HG02759 (cell line): ENCODE results near the gene NXT1.

Experiments used
- ATAC-seq: cut with Tn5 transposase; IDR thresholded peaks from one replicate; pipeline ENCODE4 v1.9.1; 2021; ENCODE audit warnings: mild to moderate bottlenecking, moderate library complexity; ENCODE audit not compliant: unreplicated experiment

NXT1 gene

DNA sequence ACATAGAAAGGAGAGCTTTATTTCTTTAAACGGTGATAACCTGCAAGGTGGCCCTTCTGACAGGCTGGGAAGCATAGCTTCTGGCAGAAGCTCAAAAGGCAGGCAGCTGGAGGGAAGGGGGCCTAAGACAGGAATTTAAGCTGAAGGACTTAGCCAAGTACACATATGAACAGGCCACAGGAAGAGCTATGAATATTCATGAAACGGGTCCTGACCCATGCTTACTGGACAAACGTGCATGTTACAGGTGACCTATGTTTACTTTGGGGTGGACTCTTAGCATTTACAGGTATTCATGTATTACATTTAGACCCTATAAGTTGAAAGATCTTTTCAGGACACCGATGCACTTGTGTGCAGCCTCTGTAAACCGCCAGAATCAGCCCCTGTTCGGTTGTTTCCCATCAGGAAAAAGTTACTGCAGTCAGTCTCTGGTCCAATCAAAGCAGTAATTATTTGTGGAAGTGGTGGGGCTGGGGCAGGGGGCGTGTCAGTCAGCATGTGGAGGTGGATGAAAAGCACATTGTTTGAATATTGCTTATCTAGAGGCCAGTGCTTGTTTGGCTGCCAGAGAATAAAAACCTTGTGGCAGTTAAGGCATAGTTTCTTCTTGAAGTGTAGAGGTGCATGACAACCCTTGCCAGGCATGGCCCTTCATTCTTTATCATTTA, 8.5 kb downstream of the NXT1 start:
- ATAC-seq, result no peak

DNA sequence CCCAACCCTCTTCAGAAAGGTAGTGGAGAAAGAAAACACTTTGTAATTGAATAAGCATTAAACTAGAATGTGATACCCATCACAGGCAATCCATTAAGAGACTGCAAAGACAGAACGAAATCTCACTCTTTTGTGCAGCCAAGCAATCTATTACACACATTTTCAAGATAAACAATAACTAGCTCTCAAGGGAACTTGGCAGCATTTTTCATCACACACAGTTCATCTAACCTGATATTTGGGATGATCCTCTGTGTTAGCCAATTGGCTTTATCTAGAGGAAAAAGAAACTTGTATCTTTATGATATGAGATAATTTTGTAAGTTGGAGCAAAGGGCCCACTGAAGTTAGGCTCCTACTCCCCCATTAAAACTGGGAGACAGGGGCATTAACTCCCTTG, 9.9 kb downstream of the NXT1 start:
- ATAC-seq, result no peak

DNA sequence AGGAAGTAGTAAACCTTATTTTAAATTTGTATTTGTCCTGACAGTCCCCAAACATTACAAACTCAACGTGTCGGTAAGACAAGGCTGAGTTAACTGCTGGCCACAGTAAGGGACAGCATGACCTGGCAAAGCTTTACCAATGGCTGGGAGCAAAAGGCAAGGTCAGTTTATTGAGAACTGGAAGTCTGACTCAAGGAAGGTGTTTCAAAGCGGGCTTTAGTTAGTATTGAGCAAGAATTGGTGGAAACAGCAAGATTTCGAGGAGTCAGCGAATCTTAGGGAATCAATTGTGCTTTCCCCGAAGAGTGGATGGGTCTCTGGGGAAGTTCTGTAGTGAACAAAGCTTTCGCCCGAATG, 10.5 kb downstream of the NXT1 start:
- no peak for ATAC-seq

DNA sequence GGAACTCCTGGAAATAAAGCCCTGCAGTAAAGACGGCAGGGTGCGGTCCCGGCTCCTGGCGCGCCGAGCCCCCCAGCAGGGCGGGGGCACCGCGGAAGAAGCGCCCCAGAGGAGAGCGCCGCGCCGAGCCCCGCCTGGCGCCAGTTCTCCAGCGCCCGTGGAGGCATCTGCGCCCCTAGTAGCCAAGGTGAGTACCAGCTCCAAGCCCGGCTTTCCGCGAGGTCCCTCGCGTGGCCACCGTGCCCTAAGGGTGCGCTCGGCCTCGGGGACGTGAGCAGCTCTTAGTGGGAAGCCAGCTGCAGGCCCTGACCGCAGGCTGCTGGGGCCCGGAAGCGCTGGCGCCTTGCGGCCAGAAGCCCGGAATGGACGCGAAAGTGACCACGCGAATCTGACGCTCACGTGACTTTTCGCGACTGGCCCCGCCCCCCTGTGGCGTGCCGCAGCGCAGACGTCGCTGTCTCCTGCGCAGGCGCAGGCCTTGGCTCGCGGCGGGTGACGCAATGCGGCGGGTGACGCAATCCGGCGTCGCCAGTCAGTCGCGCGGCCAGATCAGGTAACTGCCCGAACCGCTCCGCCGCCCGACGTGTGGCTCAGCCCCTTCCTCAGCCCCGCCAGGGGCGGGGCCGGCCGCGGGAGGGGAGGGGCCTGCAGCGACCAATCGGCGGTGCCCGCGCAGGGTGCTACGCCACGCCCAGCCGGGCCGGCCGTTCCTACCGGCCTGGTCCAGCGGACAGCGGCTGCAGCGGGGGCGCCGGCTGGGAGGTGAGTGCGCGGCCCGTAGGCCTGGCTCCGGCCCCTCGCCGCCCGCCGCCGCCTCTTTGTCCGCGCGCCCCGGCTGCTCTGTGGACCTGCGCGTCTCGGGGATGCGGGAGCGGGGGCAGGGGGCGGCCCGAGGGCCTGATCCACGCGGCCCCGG, 11.1 kb downstream of the NXT1 start, which contains the start of gene GZF1:
Gene GZF1, plus strand, starts transcription at position 707 of the 916 bp plus-strand sequence. CDS start 2,202 bp downstream, outside the sequence.
- peak; percentile 73 for ATAC-seq

DNA sequence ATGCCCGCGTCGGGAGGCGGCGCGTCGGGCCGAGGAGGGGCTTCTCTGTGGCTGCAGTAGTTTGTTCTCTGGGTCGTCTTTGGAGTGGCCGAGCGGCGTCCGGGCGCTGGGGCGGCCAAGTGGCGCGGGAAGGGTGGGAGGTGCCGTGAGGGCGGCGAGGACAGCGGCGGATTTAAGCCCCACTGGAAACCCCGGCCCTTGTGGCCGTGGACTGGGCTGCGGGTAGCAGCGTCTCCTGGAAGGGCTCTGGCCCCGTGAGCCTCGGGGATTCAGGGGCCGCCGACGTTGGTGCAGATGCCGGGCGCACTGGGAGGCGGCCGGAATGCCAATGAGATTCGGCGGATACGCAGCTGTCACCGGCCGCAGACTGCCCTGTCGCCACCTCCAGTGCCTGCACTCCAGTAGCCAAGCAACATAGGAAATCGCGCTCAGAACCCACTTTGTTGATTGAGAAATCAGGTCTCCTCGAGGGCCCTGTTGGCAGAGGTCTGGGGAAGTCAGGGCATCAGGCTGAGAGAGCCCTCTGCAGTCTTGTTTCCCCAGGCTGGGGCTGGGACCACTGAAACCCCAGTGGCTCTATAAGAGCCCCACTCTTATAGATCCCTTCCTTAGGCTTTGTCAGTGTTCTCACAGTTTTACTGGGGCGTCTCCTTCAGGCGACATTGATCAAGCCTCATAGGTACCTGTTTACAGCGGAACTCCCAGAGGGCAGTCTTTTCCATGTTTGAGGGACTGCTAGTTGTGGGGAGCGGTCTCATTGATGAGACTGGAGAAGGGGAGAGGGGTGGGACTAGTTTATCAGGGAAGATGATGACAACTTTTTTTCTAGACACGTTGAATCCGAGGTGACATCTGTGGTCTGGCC, 12.0 kb downstream of the NXT1 start:
- peak; percentile 1 for ATAC-seq

DNA sequence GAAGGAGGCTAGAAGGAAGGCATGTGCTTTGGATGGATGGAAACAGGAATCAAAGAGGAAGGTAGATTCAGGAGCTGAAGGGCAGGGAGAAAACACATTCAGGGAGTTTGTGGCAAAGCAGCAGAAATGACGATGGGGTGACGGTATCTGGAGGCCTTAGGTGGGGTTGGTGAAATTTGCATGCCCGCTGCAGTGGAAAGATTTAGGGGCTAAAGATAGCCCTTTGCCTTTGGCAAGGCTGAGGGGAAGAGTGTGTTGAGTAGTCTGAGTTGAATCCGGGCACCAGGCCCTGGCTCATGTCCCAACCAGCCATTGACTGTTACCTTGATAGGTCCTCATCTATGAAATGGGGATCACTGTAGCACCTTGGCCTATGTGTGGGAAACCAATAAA, 12.7 kb downstream of the NXT1 start:
- no peak for ATAC-seq

DNA sequence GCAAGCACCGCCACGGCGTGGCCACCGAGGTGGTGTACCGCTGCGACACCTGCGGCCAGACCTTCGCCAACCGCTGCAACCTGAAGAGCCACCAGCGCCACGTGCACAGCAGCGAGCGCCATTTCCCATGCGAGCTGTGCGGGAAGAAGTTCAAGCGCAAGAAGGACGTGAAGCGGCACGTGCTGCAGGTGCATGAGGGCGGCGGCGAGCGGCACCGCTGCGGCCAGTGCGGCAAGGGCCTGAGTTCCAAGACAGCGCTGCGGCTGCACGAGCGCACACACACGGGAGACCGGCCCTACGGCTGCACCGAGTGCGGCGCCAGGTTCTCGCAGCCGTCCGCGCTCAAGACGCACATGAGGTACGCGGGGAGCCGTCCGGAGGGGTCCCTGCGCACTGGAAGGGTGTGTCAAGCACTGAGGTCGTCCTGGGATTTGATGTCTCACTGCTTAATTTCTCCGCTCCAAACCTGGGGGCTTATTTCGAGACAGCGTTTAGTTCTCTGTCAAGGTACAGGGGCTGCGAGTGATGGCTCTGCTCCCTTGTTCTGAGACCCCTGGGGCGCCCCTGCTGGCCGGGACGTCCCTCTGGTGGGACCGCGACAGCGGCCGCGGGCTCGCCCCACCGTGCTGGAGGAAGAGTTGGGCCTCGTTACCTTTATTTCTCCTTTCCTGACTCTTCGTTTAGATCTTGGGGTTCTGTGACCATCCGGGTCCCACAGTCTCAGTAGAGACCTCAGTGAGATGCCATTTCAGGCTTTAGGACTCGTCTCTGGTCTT, 15.0 kb downstream of the NXT1 start:
- ATAC-seq, result no peak

DNA sequence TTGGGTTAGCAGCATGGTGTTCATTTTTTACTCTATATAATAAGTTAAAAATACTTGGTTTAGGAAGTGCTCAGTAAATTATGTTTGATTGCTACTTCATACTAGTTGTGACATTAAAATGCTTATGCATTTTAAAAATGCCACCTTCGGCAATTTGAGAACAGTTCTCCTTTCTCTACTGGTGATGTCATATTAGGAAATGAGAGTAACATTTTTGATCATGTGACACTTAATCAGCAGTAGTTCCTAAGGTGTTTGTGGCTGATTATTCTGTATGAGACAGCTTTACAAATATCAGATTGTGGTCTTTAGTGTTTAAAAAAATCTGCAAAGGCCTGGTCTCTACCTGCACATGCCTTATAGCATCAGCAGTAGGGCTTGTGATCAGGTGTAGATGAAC, 15.8 kb downstream of the NXT1 start:
- ATAC-seq, result no peak

DNA sequence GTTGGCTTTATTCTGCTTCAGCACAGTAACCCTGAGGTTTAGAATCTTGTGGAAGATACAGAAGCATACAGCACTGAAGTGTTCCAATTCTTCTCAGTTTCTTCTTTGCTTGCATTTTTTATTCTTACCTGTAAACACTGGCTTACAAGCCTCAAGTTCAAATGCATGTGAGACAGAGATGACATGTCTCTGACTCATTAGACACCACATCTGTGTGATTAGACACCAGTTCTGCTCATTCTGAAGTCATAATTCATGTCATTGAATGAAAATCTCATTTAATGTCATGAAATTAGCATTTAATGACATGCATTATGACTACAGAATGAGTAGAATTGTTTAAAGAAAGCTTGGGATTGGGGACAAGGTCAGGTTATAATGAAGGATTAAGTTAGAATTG, 17.2 kb downstream of the NXT1 start:
- ATAC-seq, result no peak

DNA sequence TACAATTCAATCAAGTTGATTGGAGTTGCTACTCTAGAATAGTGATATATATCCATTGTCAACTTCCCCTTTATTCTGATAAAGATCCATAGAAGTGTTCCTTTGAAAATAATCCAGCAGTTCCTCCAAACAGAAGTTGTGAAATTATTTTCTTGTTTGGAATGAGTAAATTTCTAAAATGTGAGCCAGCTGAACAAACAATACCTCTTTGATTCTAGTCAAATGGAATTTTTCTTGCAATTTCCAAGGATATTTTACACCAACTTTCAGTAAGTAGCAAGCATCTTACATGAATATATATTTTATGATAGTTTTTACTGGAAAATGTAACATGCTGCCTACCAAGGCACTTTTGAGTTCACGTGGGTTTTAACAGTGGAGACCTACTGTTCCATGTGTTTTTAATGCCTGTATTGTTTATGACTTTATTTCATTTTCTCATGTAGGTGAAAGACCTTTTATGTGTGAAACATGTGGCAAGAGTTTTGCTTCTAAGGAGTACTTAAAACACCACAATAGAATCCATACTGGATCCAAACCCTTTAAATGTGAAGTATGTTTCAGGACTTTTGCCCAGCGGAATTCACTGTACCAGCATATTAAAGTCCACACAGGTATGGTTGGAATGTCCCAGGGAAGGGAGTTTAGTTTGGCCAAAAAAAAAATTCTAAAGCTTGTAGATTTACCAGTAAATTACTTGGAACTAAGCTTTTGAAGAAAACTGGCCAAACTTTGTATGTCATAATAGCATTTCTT, 17.9 kb downstream of the NXT1 start:
- no peak for ATAC-seq

DNA sequence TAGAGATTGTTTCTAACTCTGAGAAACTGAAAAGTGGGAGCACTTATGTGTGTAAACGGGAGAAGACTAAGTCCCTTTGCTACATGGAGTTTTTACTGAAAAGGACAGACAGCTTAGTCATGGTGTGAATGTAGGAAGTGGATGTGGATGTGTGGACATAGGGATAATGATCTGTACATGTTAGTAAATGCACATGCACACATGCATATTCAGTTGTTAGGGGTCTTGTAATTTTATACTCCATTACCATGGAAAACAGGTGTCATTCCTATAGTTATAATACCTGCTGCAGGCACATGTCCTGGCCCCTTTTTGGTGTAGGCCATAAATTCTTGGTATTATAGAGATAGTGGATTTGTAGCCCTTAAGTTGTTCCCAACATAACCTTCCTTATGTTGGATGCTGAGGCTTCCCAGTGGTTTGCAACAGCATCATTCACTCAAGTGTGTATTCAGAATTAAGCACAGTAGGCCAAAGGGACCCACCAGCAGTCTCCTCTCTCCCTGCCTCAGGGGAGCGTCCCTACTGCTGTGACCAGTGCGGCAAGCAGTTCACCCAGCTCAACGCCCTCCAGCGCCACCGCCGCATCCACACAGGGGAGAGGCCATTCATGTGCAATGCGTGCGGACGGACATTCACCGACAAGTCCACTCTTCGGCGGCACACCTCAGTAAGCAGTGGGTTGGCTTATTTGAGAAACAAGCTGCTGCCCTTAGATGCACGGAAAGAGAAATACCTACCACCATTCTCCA, 18.7 kb downstream of the NXT1 start:
- ATAC-seq, result no peak

DNA sequence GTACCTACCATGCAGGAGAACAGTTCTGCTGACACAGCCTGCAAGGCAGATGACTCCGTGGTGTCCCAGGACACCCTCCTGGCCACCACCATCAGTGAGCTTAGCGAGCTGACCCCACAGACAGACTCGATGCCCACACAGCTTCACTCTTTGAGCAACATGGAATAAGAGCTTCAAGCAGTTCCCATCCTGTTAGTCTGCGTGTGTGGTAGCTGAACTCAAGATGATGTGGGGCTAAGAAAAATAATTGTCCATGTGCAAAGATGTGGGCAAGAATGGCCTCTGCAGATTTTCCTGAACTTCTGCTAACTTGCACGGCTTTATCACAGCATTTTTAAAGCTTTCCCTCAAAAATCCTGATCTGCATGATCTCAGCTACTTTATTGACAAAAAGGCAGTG, 19.7 kb downstream of the NXT1 start:
- ATAC-seq, result no peak

DNA sequence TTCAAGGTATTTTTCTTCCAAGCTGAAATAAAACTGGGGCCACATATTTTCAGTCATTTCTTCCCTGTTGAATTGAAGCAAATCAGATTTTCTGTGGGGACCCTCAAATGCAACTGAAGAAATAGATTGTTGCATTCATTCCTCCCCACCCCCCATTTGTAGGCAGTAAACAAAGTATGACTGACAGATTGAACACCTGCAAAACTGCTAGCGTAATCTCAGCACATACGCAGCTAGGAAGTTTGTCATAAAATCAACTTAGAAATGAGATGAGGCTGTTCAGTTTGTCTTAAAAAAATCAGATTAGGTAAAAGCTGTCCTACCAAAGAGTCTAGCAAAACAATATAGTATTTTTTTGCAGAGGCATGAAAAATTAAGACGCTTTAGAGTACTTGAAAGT, 20.3 kb downstream of the NXT1 start:
- ATAC-seq, result no peak

DNA sequence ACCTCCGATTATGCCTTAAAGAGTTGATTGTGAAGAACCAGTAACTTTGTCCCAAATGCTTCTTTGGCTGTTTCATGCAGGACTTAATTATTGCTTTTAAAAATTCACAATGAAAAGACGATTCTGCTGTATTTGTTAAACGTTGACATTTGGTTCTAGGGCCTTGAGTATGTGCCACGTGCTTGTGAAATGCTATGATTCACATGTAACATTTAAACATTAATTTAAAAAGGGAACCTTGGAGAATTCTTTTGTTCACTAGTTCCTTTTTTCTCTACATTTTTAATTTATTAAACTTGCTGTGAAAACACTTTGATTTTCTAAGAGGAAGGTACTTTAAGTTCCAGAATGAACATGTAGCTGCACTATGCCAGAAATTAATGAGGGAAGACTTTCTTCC, 20.9 kb downstream of the NXT1 start:
- no peak for ATAC-seq

DNA sequence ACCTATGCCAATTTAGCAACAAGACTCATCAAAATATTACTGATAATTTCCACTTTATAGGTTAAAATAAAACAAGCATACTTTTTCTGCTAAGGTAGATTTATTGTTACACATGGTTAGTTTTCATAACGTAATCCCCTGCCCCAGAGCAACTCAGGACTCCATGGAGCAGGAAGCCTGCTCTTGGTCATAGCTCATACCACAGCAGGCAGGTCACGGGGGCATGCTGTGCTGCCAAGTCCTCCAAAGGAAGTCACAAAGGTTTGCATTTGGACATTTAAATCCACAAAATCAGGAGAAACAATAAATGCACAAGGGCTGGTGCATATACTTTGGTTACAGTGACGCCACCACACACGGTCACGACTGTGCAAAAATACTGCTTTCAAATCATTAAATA, 23.9 kb downstream of the NXT1 start:
- no peak for ATAC-seq

DNA sequence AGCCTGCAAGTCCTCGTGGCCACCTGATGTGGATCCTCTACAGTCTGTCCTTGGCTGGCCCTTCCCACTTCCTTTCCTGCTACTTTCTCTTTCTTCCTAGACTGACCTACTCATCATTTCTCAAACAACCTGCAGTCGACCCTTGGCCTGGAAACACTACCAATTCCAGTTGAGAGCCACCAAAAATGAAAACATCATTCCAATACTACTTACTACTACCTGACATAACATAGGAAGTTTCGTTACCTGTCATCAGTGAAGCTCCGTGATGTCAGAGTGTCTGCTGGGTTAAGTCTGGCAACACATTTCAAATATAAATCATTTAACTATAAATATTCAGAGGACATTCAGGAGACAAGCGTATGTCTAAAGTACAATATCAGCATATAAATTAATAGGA, 25.2 kb downstream of the NXT1 start:
- no peak for ATAC-seq

DNA sequence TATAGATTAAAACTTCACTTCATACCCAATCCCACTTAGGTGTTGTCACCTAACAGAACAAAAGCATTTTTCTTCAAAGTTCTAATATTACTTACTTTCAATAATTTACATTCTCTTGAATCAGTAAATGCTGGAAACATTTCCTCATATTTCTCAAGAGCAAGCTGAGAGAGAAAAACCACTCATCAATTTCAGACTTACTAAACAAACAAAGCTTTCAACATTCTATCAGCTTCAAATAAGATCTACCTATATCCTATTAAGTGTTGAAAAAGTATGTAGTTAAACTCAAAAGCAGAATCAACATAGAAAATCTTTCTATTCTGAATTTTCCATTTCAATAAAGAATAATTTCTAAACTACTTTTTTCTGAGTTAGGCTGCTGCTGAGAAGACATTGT, 29.2 kb downstream of the NXT1 start:
- no peak for ATAC-seq

DNA sequence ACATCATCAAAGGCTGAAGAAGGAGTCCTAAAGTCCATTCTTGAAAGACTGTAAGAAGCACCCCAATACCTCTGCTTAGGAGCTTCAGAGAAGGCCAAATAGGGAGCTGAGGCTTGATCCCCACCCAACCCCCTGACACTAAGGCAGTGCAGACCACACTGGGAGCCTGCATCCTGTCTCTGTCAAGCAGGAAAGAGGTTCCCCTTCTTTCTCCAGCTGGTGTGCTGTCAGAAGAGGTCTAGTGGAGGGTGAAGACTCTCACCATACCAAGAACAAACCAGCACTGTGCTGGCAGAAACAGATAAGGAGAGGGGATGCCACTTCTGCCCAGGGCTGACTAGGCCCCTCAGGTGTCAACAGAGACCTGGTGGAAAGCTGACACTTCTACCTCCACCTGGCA, 31.3 kb downstream of the NXT1 start:
- no peak for ATAC-seq
